ENCODE results near the gene NMT1.

The NMT1 gene

GRCh38 chr17:45060797-45061605, at the start of gene NMT1:
TSS of gene NMT1 (plus strand) at chr17:45061317. CDS start at chr17:45061330, 13 bp downstream.
- no peak for TF ChIP-seq CTCF (IDR thresholded peaks at IDR 0.05)

- no peak for TF ChIP-seq CTCF (IDR thresholded peaks at IDR 0.05)
Measured at GRCh38 chr17:45011767-45012166, 49.4 kb upstream of the NMT1 start.

- no peak for TF ChIP-seq CTCF (IDR thresholded peaks at IDR 0.05)
Measured at GRCh38 chr17:45013021-45013997, 47.8 kb upstream of the NMT1 start.

- no peak for TF ChIP-seq CTCF (IDR thresholded peaks at IDR 0.05)
Measured at GRCh38 chr17:45016237-45016636, 44.9 kb upstream of the NMT1 start.

GRCh38 chr17:45016823-45017222, 44.3 kb upstream of the NMT1 start:
- peak; percentile 31; the same call in 1 of the 2 replicates for TF ChIP-seq CTCF (IDR thresholded peaks at IDR 0.05)

GRCh38 chr17:45018514-45018847, 42.6 kb upstream of the NMT1 start:
- no peak for TF ChIP-seq CTCF (IDR thresholded peaks at IDR 0.05)

GRCh38 chr17:45018848-45019711, 42.0 kb upstream of the NMT1 start:
- TF ChIP-seq CTCF (IDR thresholded peaks at IDR 0.05) = peak; percentile 79

All from LNCAP (cell line).